Measurements from ENCODE around the gene ASB4.
A peak's percentile ranks its signal among the peaks of the same experiment; 100 is the strongest.
"Not testable (repeated sequence)": the region's sequence is repeated elsewhere in the genome, so short reads cannot be mapped to it uniquely, and the experiment has no call there.

Gene ASB4

DNA sequence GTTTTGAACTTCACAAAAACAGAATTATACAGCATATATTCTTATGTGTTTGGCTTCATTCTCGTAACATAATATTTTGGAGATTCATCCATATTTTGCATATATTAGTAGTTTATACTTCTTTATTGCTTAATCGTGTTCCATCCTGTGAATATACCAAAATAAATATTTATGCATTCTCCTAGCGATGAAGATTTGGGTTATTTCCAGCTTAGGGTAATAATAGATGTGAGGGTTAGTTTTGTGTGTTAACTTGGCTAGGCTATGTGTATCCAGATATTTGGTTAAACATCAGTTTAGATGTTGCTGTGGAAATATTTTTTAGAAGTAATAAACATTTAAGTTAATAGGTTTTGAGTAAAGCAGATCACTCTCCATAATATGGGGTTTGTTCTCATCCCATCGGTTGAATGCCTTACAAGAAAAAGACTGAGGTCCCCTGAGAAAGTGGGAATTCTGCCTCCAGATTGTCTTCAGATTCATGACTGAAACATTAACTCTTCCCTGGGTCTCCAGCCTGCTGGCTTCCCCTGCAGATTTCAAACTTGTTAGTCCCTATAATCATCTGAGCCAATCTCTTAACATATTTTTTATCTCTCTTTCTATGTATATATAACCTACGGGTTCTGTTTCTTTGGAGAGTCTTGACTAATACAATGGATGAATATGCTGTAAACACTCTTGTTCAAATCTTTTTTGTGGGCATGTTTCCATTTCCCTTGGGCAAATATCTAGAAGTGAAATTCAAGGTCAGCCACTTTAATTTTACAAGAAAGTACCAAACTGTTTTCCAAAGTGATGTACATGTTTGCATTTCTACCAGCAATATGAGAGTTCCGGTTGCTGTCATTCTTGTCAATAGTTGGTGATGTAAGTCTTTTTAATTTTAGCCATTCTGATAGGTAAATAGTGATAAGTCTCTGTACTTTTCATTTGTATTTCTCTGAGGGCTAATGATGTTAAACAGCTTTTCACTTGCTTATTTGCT, 61.9 kb downstream of the ASB4 start:
- DNase-seq, result no peak

DNA sequence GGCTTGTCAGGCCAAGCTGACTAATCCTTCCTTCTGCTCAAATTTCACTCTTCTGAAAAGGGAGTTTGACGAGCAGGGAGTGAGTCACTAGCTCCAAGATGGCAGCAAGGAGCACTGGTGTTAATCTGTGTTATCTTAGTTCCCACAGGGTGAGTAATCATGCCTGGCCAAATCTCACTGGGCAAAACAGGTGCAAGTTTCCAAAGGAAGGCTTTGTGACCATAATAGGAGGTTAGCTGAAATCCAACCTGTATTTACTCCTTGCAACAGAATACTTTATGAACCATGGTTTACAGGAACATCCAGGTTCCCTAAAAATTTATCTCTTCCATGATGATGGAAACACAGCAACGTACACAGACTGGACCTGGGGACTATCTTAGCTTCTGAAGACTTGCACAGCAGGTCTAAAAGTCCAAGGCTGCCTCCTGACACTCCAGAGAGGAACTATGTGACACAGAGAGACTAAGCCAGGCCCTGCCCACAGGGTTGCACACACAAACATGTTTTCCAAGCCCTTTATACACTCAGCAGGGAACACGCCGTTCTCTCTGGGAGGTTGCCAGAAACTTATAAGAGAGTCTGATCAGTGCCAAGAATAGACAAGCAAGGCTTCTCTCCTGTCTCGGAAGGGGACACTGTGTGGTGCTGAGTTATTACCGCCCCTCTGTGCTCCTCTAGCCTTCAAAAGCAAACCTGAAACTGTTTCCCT, 64.2 kb downstream of the ASB4 start:
- intact Hi-C loops (cut with DNase I), result loop anchor here (5.0 kb wide), 1 partner anchor 47 kb away; the partner anchor contains the start of gene PDK4

More for the DNA sequence above, 61.9 kb downstream of the ASB4 start:
- intact Hi-C loops (cut with DNase I), result loop anchor here (5.0 kb wide), 1 partner anchor 50 kb away; the partner anchor contains the start of gene PDK4

DNA sequence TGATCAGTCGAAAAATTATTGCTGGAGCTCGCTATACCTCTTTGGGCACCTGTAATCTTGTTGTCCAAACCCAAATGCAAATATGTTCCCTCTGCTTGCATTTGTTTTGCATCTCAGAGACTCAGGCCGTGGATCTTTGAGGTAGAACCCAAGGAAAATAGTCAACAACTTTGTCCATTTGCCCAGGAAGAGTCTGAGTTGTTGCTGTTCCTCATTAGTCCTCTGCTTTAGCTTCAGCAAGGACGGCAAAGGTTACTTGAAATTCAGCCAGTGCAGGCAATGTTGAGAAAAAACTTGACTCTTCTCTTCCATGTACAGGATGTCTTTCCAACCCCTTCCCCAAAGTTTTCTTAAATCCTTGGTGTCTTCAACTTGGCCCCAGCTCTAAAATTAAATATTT, 64.8 kb downstream of the ASB4 start:
- no peak for DNase-seq
- intact Hi-C loops (cut with DNase I), result no loop called here

More for the DNA sequence above, 64.2 kb downstream of the ASB4 start:
- peak; percentile 19 to 93 (median 81) for DNase-seq

DNA sequence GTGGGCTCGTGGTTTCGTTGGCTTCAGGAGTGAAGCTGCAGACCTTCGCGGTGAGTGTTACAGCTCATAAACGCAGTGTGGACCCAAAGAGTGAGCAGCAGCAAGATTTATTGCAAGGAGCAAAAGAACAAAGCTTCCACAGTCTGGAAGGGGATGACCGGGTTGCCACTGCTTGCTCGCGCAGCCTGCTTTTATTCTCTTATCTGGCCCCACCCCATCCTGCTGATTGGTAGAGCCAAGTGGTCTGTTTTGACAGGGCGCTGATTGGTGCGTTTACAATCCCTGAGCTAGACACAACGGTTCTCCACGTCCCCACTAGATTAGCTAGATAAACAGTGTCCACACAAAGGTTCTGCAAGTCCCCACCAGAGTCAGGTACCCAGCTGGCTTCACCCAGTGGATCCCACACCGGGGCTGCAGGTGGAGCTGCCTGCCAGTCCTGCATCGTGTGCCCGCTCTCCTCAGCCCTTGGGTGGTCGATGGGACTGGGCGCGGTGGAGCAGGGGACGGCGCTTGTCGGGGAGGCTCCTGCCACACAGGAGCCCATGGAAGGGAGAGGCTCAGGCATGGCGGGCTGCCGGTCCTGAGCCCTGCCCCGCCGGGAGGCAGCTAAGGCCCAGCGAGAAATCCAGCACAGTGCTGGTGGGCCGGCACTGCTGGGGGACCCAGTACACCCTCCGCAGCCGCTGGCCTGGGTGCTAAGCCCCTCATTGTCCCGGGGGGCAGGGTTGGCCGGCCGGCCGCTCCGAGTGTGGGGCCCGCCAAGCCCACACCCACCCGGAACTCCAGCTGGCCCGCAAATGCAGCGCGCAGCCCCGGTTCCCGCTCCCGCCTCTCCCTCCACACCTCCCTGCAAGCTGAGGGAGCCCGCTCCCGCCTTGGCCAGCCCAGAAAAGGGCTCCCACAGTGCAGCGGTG, 66.5 kb downstream of the ASB4 start:
- DNase-seq, result peak in 1 of 10 donors; percentile 82
- intact Hi-C loops (cut with DNase I), result not testable (repeated sequence)

DNA sequence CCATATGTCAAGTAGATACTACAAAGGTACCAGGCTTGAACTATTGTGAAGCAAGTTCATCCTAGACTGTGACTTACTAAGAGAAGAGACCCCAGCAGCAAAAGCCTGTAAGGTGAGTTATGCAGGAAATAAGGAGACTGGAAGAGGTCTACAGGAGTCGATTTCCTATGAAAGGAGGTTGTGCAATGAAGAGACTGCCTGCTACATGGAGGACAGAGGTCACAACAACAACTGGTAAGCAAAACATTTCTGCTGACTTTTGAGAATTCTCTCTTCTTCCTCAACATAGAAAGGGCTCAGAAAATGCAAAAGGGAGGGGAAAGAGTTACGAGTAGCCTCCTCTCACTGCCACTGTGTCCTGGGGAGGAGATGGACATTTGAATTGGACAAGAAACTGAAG, 68.2 kb downstream of the ASB4 start:
- DNase-seq, result no peak
- intact Hi-C loops (cut with DNase I), result no loop called here

DNA sequence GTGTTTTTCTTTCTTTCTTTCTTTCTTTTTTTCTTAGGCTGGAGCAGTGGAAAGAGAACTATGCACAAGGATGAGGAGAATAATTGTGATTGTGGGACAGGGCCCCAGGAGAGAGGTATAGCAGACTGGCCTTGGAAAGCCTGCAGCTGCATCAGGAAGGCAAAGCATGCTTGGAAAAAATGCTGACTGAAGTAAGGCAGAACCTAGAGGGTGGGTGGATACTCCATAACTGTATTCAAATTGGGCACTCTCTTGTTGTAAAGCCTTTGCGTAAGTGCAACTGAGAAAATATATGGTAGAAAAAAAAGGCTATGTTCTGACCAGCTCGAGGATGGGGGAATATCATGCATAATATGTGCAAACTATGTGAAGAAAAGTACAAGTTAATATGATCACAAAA, 71.0 kb downstream of the ASB4 start:
- intact Hi-C loops (cut with DNase I), result no loop called here
- no peak for DNase-seq

DNA sequence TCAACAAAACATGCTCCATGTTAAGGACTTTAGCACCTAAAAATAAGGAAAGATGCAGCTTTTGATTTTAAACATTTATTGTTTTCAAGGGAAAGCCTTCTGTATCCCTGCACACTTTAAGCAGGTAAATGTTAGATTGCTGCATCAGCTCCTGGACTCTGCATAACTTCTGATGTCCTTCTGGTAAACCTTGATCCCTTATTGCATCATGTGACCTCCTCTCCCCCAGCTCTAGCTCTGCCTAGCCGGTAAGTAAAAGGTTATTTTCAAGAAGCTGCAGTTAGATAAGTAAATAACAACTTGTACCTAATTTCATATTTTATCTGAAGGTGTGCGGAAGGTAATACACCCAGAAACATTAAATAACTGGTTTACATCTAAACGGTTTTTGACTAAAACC, 73.1 kb downstream of the ASB4 start:
- intact Hi-C loops (cut with DNase I), result no loop called here
- DNase-seq, result no peak

DNA sequence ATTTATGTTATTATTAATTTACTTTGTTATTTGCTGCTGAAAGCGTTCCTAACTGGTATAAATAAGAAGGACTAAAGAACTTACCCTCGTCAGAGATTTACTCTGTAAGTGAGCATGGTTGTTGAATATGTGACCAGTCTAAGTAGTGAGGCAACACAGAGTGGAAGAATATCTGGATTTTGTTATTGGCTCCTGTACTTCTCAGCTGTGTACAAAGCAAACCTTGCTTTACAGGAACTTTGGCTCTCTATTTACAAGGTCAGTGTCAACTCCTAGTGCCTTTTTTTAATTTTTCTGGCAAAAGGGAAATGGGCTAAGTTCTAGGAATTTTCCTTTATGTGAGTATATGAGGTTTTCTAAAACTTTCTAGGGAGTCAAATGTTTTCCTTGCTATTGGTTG, 74.9 kb downstream of the ASB4 start:
- intact Hi-C loops (cut with DNase I), result no loop called here

DNA sequence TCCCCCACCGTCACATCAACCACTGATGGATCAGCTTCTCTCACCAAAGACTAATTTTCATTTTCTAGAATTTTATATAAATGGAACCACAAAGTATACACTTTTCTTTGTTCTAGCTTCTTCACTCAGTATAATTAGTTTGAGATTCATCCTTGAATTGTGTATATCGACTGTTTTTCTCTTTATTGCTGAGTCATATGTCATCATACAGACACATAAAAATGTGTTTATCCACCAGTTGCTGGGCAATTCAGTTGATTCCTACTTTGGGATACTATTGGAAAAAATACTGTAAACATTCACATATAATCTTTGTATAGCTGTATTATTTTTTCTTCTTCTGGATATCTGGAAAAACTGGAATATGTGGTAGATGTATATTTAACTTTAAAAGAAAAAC, 84.0 kb downstream of the ASB4 start:
- intact Hi-C loops (cut with DNase I), result no loop called here
- DNase-seq, result no peak

More for the DNA sequence above, 74.9 kb downstream of the ASB4 start:
- DNase-seq, result no peak

DNA sequence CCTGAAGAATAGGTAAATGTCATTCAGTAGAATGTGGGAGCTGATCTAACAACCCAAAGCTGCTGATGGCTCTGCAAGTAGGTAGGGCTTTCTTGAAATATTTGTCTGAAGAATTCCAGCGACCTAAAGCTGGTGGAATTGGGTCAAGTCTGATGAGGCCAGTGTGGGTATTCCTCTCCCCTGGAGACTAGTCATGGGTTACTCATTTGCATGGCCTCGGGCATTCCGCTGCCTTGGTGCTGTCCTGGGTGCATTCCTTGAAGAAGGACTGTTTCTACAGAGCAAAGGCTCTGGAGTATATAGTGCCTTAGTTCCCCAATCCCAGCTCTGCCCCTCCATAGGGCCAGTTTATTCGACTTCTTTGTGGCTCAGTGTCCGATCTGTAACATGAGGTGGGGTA, 91.4 kb downstream of the ASB4 start:
- no peak for DNase-seq
- intact Hi-C loops (cut with DNase I), result no loop called here

DNA sequence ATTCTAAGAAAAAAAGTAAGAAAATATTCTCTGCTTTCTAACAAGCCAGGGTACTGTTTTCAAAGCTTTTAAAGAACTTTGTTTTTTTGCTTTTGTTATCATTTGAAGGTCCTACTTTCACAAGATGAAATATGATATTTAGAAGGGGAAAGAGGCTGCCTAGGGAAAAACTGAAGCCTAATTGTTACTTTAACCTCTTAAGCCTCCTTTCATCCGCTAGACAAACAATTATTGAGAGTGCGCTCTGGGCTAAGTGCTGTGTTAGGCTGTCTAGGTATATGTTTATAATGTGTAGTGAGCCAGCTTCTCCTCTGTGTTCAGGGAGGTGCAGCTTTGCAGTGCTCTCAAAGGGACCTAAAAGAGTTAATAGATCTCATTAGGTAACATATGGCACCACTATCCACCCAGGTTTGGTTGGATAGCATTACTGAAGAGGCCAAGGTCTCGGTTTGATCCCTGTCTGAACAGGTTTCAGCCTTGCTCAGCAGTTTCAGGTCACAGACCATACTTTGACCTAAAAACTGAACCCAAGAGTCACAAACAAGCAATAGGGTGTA, 92.6 kb downstream of the ASB4 start:
- intact Hi-C loops (cut with DNase I), result no loop called here
- DNase-seq, result no peak

DNA sequence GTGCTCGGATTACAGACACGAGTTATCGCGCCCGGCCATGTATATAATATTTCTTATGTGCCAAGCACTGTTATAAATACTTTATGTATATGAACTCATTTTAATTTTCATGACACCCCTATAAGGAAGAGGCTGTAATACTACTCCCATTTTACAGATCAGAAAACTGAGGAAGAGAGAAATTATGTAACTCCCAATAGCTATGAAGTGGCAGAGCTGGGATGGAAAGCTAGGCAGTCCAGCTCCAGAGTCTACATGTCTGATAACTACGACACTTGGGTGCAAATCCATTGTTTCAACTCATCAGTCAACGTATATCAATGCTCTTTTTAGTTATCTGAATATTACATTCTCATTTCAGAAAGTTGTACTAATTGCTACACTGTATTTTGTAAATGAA, 93.6 kb downstream of the ASB4 start:
- DNase-seq, result no peak
- intact Hi-C loops (cut with DNase I), result no loop called here

DNA sequence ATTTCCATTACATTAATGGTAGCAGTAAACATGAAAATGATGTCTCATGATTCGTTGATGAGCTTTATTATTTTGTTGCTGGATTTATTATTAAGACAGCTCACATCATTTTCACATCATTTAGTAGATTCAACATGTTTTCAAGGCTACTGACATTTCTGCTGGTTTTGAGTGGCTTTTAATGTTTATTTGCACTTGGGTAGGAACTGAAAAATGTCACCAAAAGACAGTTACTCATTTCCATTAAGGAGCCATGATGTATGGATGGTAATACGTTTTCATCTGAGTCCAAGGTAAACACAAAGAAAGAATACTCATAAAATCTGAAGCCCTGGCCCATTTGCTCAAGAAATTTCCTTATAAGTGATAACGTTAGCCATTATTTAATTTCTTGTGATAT, 95.7 kb downstream of the ASB4 start:
- intact Hi-C loops (cut with DNase I), result no loop called here
- no peak for DNase-seq

DNA sequence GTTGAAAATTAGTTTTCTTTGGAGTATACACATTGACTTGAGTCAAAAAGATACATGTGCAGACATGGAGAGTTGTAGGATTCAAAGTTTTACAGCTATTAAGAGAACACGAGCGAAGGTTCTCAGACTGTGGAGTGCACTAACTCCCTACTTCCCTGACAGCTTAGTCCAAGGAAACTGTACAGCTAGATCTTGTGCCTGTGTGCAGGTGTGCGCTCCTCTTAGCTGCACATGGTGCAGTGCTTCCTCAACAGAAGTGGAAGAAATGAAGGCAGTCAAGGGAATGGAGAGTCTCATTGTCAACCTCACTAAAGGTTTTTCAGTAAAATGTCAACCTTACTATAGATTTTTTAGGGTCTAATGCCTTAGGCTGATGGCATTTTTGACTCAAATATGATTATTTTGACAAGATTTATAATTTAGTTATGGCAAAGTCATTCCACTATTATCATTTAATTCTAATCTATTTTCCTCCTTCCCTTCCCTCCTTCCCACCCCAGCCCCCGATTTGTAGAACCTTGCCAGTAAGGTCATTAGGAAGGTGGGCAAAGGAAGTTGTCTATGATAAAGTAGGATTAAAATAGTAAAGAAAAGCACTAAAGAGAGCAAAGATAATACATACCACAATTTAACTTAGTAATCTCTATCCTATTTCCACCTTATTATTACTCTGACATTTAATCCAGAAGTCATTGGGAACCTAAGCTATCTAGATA, 97.0 kb downstream of the ASB4 start:
- intact Hi-C loops (cut with DNase I), result no loop called here
- no peak for DNase-seq

DNA sequence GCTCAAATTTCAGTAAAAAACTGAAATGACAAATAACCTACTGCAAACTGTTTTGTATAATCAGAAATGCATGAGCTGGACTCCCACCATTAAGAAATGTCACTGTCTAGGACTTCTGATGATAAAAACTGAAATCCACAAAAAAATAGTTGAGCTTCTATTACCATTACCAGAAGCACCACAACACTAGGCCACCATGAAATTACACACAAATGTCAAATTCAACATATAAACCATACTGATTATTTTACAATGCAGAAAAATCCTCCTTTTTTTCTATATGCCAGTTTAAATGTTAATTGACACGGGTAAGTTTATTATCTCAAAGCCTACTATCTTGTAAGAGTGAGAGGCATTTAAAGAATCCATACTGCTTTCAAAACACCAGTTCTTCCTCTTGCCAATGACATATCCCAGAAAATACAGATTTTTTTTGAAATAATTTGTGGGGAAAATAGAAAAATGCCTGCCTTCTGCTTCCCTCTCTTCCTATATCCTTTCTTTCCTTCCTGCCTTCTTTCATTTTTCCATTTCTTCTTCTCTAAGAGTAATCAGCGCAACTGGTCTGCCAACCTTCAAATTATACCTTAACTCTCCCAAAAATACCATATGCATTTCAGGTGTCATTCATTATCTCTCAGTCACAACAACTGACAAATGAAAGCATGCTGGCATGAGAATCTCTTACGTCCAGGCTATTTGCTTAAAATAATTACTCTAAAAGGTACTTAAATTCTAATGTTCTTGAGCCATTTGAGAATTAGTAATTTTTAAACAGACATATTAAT, 98.3 kb downstream of the ASB4 start:
- no peak for DNase-seq
- intact Hi-C loops (cut with DNase I), result no loop called here

DNA sequence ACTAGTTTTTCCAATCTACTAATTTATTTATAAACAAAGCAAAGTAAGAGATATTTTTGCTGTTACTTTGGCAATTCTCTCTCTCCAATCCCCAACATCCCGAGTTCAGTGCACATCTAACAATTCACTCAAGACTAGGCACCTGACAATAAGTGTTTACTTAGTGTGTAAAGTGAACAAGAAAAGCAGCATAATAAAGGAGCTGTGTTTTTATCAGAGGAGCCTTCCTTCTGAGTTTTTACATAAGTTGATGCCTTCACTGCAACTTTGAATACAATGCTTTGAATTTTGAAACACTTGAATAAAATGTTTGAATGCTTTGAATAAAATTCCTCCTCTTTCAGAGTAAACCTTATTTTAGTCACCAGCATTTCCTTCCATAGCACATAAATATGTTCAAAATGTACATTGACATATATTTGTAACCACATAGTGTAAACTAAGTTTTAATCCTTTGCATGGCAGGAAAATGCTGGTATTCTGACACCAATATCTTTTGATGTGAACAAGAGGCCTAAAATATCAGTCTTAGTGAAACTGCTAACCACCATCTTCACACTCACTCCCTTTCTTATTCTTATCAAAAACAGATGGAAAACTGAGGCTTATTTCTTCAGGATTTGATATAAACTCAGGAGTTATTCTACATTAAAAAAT, 99.2 kb downstream of the ASB4 start:
- DNase-seq, result no peak
- intact Hi-C loops (cut with DNase I), result no loop called here

DNA sequence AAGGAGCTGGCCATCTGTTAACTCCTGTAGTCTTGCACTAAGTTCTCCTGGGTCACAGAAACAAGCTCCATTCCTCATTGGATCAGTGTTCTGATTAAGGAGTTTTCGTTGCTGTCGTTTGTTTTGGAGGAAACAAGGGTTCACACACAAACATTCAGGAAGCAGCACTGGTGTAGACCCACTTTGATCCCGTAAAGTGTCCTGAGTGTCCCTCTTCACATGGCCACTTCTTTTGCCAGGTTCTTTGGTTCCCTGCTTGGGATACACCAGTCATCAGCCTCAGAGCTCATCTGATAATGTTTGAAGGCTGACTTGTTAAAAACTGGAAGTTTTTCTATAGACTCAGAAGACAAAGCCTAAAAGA, 99.7 kb downstream of the ASB4 start:
- intact Hi-C loops (cut with DNase I), result no loop called here
- DNase-seq, result no peak

DNA sequence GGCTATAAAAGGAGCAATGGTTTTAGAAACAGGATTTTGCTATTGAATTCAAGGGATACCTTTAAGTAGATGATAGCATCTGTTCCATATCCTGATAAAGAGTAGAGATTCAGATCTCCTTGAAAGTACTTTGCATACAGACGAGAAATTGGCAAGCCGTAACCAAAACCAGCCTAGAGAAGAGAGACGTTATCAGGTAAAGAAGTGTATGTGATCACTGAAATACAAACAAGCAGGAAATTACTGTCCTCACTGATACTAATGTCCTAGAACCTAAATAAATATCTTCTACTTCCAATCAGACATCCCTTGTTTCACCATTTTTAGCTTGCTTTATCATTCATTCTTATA, 101.2 kb downstream of the ASB4 start:
- intact Hi-C loops (cut with DNase I), result no loop called here

More for the DNA sequence above, 101.2 kb downstream of the ASB4 start:
- no peak for DNase-seq

Measured in posterior cingulate gyrus (tissue), 11 donors.